GM12874 (cell line): Measurements from ENCODE around the gene LANCL1.

ENCODE experiments used
- CTCF ChIP-seq: IDR thresholded peaks from 2 replicates; pipeline ENCODE4 v1.5.1; 2011; ENCODE audit warnings: low read depth, mild to moderate bottlenecking, control low read depth, low read length, moderate library complexity; ENCODE audit not compliant: insufficient read depth

LANCL1 gene

GRCh38 chr2:210478661-210479060 is 2.1 kb upstream of the LANCL1 start:
- no peak for TF ChIP-seq CTCF

GRCh38 chr2:210477496-210477895 is 937 bp upstream of the LANCL1 start:
- no peak for TF ChIP-seq CTCF

- TF ChIP-seq CTCF = no peak
Measured at GRCh38 chr2:210475706-210476105, 853 bp downstream of the LANCL1 start.

GRCh38 chr2:210474776-210475175 is 1.8 kb downstream of the LANCL1 start:
- no peak for TF ChIP-seq CTCF

GRCh38 chr2:210461401-210461800 is 15.2 kb downstream of the LANCL1 start:
- TF ChIP-seq CTCF = no peak

- no peak for TF ChIP-seq CTCF
Measured at GRCh38 chr2:210460322-210461227, 16.0 kb downstream of the LANCL1 start.

- TF ChIP-seq CTCF = no peak
Measured at GRCh38 chr2:210459880-210460279, 16.7 kb downstream of the LANCL1 start.
